IMR-90 (cell line): ENCODE results near the gene DTNA. TPM values are rescaled to one million over a fixed set of nuclear protein-coding genes. Genes with fewer than 3 reads are reported as not detected.

Experiments used
- ATAC-seq: fragments of 200-7000 bp; cut with Tn5 transposase; 2 replicates; pipeline ENCODE4 v1.9.1; 2020; ENCODE audit warnings: low read depth, mild to moderate bottlenecking, moderate library complexity
- BruUV-seq: library from RNA; stranded (reverse); fragments of 400-500 nt; replicated peaks from 2 replicates; lab custom pipeline; 2021; lab: Mats Ljungman, UMichigan
- CTCF ChIA-PET: fragments of 300-600 bp; formaldehyde crosslinking; extraction: SDS; loops from one replicate; lab custom pipeline; 2021; ENCODE audit warnings: antibody characterized with exemption; lab: Yijun Ruan, JAX
- POLR2A ChIA-PET: fragments of 300-600 bp; sonication (Branson Sonifier 250); formaldehyde crosslinking; loops from one replicate; lab custom pipeline; 2022; ENCODE audit warnings: antibody characterized with exemption; ENCODE audit not compliant: unreplicated experiment; lab: Charles Lee
- DNase-seq: peaks from one replicate; pipeline ENCODE4 v3.0.0; 2013
- H2AFZ ChIP-seq: replicated peaks from 2 replicates; pipeline ENCODE3; 2013; ENCODE audit warnings: low read length, mild to moderate bottlenecking; ENCODE audit not compliant: poor library complexity
- H2AK5ac ChIP-seq: 2 replicates; pipeline ENCODE4 v1.6.1; 2013; ENCODE audit warnings: low read depth, low read length, inconsistent platforms
- H2AK9ac ChIP-seq: replicated peaks from 2 replicates; pipeline ENCODE3; 2013; ENCODE audit warnings: mild to moderate bottlenecking, low read depth, low read length, moderate library complexity; ENCODE audit not compliant: poor library complexity
- H2BK120ac ChIP-seq: 2 replicates; pipeline ENCODE4 v1.6.1; 2013; ENCODE audit warnings: low read depth, low read length, inconsistent platforms
- H2BK15ac ChIP-seq: 3 replicates; pipeline ENCODE4 v1.6.1; 2013; ENCODE audit warnings: low read depth, low read length, inconsistent platforms
- H2BK20ac ChIP-seq: 2 replicates; pipeline ENCODE4 v1.6.1; 2013; ENCODE audit warnings: low read depth, mild to moderate bottlenecking, inconsistent platforms, low read length, moderate library complexity
- H2BK5ac ChIP-seq: 2 replicates; pipeline ENCODE4 v1.6.1; 2013; ENCODE audit warnings: mild to moderate bottlenecking, low read depth, low read length, inconsistent platforms; ENCODE audit not compliant: poor library complexity, severe bottlenecking
- H3K14ac ChIP-seq: replicated peaks from 2 replicates; pipeline ENCODE4 v1.6.1; 2013; ENCODE audit warnings: low read depth, low read length, inconsistent platforms
- H3K18ac ChIP-seq: 2 replicates; pipeline ENCODE4 v1.6.1; 2013; ENCODE audit warnings: low read depth, low read length, control low read depth
- H3K23ac ChIP-seq: 2 replicates; pipeline ENCODE4 v1.6.1; 2013; ENCODE audit warnings: low read depth, low read length, inconsistent platforms
- H3K27ac ChIP-seq: 2 replicates; pipeline ENCODE4 v1.5.1; 2013; ENCODE audit warnings: mild to moderate bottlenecking, control low read depth, low read length; ENCODE audit not compliant: insufficient read depth
- H3K27me3 ChIP-seq: 2 replicates; pipeline ENCODE4 v1.6.1; 2013; ENCODE audit warnings: low read length; ENCODE audit not compliant: control insufficient read depth, insufficient read depth
- H3K36me3 ChIP-seq: 2 replicates; pipeline ENCODE4 v1.6.1; 2013; ENCODE audit warnings: low read length, mixed read lengths; ENCODE audit not compliant: control insufficient read depth, insufficient read depth
- H3K4ac ChIP-seq: 2 replicates; pipeline ENCODE4 v1.6.1; 2013; ENCODE audit warnings: low read depth, low read length, inconsistent platforms
- H3K4me1 ChIP-seq: 2 replicates; pipeline ENCODE4 v1.6.1; 2013; ENCODE audit warnings: low read length, mixed read lengths; ENCODE audit not compliant: control insufficient read depth, insufficient read depth
- H3K4me2 ChIP-seq: 2 replicates; pipeline ENCODE4 v1.6.1; 2013; ENCODE audit warnings: low read depth, mild to moderate bottlenecking, control low read depth, low read length, moderate library complexity
- H3K4me3 ChIP-seq: 2 replicates; pipeline ENCODE4 v1.5.1; 2013; ENCODE audit warnings: low read depth, mild to moderate bottlenecking, control low read depth, low read length, moderate library complexity; ENCODE audit not compliant: insufficient read depth
- H3K56ac ChIP-seq: 2 replicates; pipeline ENCODE4 v1.6.1; 2013; ENCODE audit warnings: low read length, inconsistent platforms; ENCODE audit not compliant: insufficient read depth; ENCODE audit errors: extremely low read depth
- H3K79me1 ChIP-seq, 2 experiments: 2 replicates each; pipeline ENCODE4 v1.6.1; 2013; ENCODE audit warnings: low read length in 2 of 2, inconsistent platforms in 1 of 2, low read depth in 1 of 2
- H3K9ac ChIP-seq: 2 replicates; pipeline ENCODE4 v1.6.1; 2013; ENCODE audit warnings: low read depth, low read length, control low read depth
- H3K9me1 ChIP-seq: 2 replicates; pipeline ENCODE4 v1.6.1; 2013; ENCODE audit warnings: low read length, inconsistent platforms; ENCODE audit not compliant: insufficient read depth
- H3K9me3 ChIP-seq: 2 replicates; pipeline ENCODE4 v1.6.1; 2013; ENCODE audit warnings: low read length; ENCODE audit not compliant: control insufficient read depth, insufficient read depth
- H4K20me1 ChIP-seq: 2 replicates; pipeline ENCODE4 v1.6.1; 2013; ENCODE audit warnings: low read length, inconsistent platforms; ENCODE audit not compliant: insufficient read depth
- H4K5ac ChIP-seq: 2 replicates; pipeline ENCODE4 v1.6.1; 2013; ENCODE audit warnings: mild to moderate bottlenecking, low read depth, low read length, control low read depth
- H4K8ac ChIP-seq, 2 experiments: 2 replicates each; pipeline ENCODE4 v1.6.1; 2013; ENCODE audit warnings: low read depth in 2 of 2, low read length in 2 of 2, control low read depth in 1 of 2, inconsistent platforms in 1 of 2
- H4K91ac ChIP-seq: 2 replicates; pipeline ENCODE4 v1.6.1; 2013; ENCODE audit warnings: low read depth, low read length, inconsistent platforms; ENCODE audit not compliant: insufficient read depth
- BHLHE40 ChIP-seq: fragments of 150-350 bp; IDR thresholded peaks from 2 replicates; pipeline ENCODE4 v1.6.1; 2016; ENCODE audit warnings: mild to moderate bottlenecking, low read depth, low read length
- CEBPB ChIP-seq: IDR thresholded peaks from 2 replicates; pipeline ENCODE4 v1.6.1; 2012; ENCODE audit warnings: low read depth, low read length, improper control_type of control experiment
- CHD1 ChIP-seq: IDR thresholded peaks from 2 replicates; pipeline ENCODE4 v1.6.1; 2012; ENCODE audit warnings: low read depth, low read length, improper control_type of control experiment
- MAFK ChIP-seq: IDR thresholded peaks from 2 replicates; pipeline ENCODE4 v1.6.1; 2012; ENCODE audit warnings: low read depth, low read length, improper control_type of control experiment
- MAZ ChIP-seq: IDR thresholded peaks from 2 replicates; pipeline ENCODE4 v1.6.1; 2012; ENCODE audit warnings: low read depth, mild to moderate bottlenecking, low read length, improper control_type of control experiment, moderate library complexity, borderline replicate concordance
- MXI1 ChIP-seq: IDR thresholded peaks from 2 replicates; pipeline ENCODE4 v1.6.1; 2012; ENCODE audit warnings: low read depth, mild to moderate bottlenecking, low read length, moderate library complexity, borderline replicate concordance
- POLR2A ChIP-seq: IDR thresholded peaks from 2 replicates; pipeline ENCODE4 v1.6.1; 2012; ENCODE audit warnings: mild to moderate bottlenecking, low read depth, low read length
- RAD21 ChIP-seq: IDR thresholded peaks from 2 replicates; pipeline ENCODE4 v1.6.1; 2012; ENCODE audit warnings: low read length, improper control_type of control experiment
- RCOR1 ChIP-seq: IDR thresholded peaks from 2 replicates; pipeline ENCODE4 v1.6.1; 2012; ENCODE audit warnings: mild to moderate bottlenecking, low read length, improper control_type of control experiment; ENCODE audit not compliant: insufficient replicate concordance
- RFX5 ChIP-seq: IDR thresholded peaks from 2 replicates; pipeline ENCODE4 v1.8.0; 2012; ENCODE audit warnings: low read depth, mild to moderate bottlenecking, low read length, moderate library complexity
- SMC3 ChIP-seq: fragments of 150-350 bp; IDR thresholded peaks from 2 replicates; pipeline ENCODE4 v1.6.1; 2016; ENCODE audit warnings: low read depth, mild to moderate bottlenecking, antibody characterized with exemption, low read length, moderate library complexity
- WGBS, 2 experiments: methylation state at CpG; one replicate each; pipeline versions ENCODE4 v1.1.5 to v1.1.7; 2013; ENCODE audit warnings: missing lambda C conversion rate in 2 of 2; ENCODE audit not compliant: insufficient read length in 1 of 2; ENCODE audit errors: extremely low coverage in 2 of 2; 5-methylcytosine and 5-hydroxymethylcytosine counted together
- dilution Hi-C: fragments of 300-500 bp; cut with HindIII; formaldehyde crosslinking; loops from one replicate; pipeline ENCODE4 v1.14.3; 2018; ENCODE audit warnings: low sequenced_read_pairs; ENCODE audit not compliant: unreplicated experiment
- in situ Hi-C: fragments of 300-500 bp; cut with MboI; formaldehyde crosslinking; loops from 3 replicates; pipeline ENCODE4 v1.14.3; 2019; ENCODE audit warnings: low sequenced_read_pairs, inconsistent platforms, mixed read lengths
- intact Hi-C: fragments of 100-400 bp; cut with micrococcal nuclease; formaldehyde crosslinking; loops from 2 replicates; pipeline ENCODE4 v1.10.0; 2022
- polyA plus RNA-seq, 3 experiments: library from polyadenylated mRNA; depleted of rRNA; stranded (reverse); fragments of >200 nt; gene quantifications; 2 replicates each; pipeline ENCODE4 v1.2.3, GENCODE V29; 2012; ENCODE audit warnings: low replicate concordance in 1 of 3
- total RNA-seq: library from RNA; depleted of rRNA; stranded (reverse); fragments of >200 nt; gene quantifications from 2 replicates; pipeline ENCODE4 v1.2.3, GENCODE V29; 2012
- TF ChIP-seq, protein P1 (sequence below): fragments of 150-350 bp; IDR thresholded peaks from 2 replicates; pipeline ENCODE4 v1.6.1; 2017; ENCODE audit warnings: mild to moderate bottlenecking, antibody characterized with exemption, low read length, low read depth
- TF ChIP-seq, protein P2 (sequence below): fragments of 150-350 bp; IDR thresholded peaks from 2 replicates; pipeline ENCODE4 v1.6.1; 2016; ENCODE audit warnings: low read depth, mild to moderate bottlenecking, low read length, moderate library complexity, borderline replicate concordance
- TF ChIP-seq, protein P3 (sequence below): conservative IDR thresholded peaks from 2 replicates; pipeline ENCODE4 v1.5.1; 2012; ENCODE audit warnings: mild to moderate bottlenecking, low read depth, low read length, improper control_type of control experiment

DTNA gene
- total and polyA plus RNA-seq, 2 of the 4 experiments (the other 2 are of a cell fraction) = 9.5 to 10.8 TPM

DNA sequence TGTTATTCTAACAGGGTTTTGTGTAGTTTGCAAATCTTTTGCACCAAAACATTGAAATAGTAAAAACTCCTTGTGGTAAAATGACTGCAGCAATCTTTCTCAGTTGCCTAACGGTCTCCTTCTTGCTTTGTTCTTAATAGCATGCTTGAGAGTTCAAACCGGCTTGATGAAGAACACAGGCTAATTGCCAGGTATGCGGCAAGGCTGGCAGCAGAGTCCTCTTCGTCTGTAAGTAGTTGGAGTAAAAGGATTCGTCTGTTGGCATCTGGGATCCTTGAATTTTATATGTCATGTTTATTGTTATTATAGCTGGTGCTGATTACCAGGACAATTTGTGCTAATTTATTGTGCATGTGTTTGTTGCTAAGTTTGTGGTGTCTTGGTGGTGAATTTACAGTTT, 138.1 kb downstream of the DTNA start:
- CTCF ChIA-PET = interaction anchor here (1.9 kb wide), 1 partner anchor 18 kb away, joined by 9 read pairs; no protein-coding TSS in a partner anchor
- no peak overlapping the region for H4K5ac ChIP-seq
- no peak overlapping the region for H3K4ac ChIP-seq
- dilution Hi-C loops (no loop called here), in situ Hi-C loops (no loop called here), intact Hi-C loops (no loop called here)
- no peaks in the 10 kb centered on the region for H3K27me3 ChIP-seq
- H3K4me3 ChIP-seq = no peak overlapping the region
- WGBS, 2 experiments = no CpG with 5 or more reads among the region's 5 CpGs
- no peaks in the 10 kb centered on the region for H3K36me3 ChIP-seq
- H2BK20ac ChIP-seq = no peak overlapping the region
- H3K27ac ChIP-seq = no peak overlapping the region
- H3K4me2 ChIP-seq = no peak overlapping the region
- H3K23ac ChIP-seq = no peak overlapping the region
- H4K91ac ChIP-seq = no peak overlapping the region
- DNase-seq = no peak
- BruUV-seq = no TSS peak
- no peaks in the 10 kb centered on the region for H3K9me1 ChIP-seq
- TF ChIP-seq SMC3 (no peak), POLR2A (no peak), CEBPB (no peak), RFX5 (no peak), RAD21 (no peak), MAZ (no peak), MAFK (no peak), BHLHE40 (no peak), RCOR1 (no peak), CHD1 (no peak), MXI1 (no peak)
- TF ChIP-seq, protein P1, sequence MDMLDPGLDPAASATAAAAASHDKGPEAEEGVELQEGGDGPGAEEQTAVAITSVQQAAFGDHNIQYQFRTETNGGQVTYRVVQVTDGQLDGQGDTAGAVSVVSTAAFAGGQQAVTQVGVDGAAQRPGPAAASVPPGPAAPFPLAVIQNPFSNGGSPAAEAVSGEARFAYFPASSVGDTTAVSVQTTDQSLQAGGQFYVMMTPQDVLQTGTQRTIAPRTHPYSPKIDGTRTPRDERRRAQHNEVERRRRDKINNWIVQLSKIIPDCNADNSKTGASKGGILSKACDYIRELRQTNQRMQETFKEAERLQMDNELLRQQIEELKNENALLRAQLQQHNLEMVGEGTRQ = no peak
- TF ChIP-seq, protein P2, sequence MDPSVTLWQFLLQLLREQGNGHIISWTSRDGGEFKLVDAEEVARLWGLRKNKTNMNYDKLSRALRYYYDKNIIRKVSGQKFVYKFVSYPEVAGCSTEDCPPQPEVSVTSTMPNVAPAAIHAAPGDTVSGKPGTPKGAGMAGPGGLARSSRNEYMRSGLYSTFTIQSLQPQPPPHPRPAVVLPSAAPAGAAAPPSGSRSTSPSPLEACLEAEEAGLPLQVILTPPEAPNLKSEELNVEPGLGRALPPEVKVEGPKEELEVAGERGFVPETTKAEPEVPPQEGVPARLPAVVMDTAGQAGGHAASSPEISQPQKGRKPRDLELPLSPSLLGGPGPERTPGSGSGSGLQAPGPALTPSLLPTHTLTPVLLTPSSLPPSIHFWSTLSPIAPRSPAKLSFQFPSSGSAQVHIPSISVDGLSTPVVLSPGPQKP = no peak
- TF ChIP-seq, protein P3, sequence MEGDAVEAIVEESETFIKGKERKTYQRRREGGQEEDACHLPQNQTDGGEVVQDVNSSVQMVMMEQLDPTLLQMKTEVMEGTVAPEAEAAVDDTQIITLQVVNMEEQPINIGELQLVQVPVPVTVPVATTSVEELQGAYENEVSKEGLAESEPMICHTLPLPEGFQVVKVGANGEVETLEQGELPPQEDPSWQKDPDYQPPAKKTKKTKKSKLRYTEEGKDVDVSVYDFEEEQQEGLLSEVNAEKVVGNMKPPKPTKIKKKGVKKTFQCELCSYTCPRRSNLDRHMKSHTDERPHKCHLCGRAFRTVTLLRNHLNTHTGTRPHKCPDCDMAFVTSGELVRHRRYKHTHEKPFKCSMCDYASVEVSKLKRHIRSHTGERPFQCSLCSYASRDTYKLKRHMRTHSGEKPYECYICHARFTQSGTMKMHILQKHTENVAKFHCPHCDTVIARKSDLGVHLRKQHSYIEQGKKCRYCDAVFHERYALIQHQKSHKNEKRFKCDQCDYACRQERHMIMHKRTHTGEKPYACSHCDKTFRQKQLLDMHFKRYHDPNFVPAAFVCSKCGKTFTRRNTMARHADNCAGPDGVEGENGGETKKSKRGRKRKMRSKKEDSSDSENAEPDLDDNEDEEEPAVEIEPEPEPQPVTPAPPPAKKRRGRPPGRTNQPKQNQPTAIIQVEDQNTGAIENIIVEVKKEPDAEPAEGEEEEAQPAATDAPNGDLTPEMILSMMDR = no peak
- H2AFZ ChIP-seq = no peak overlapping the region
- H2BK5ac ChIP-seq = no peak overlapping the region
- H3K18ac ChIP-seq = no peak overlapping the region
- H4K20me1 ChIP-seq = no peaks in the 10 kb centered on the region
- POLR2A ChIA-PET = no interaction called here
- H2AK5ac ChIP-seq = no peak overlapping the region
- H2BK120ac ChIP-seq = no peak overlapping the region
- H3K79me1 ChIP-seq = no peaks in the 10 kb centered on the region
- no peaks in the 10 kb centered on the region for H3K4me1 ChIP-seq
- H4K8ac ChIP-seq = no peak overlapping the region
- H3K56ac ChIP-seq = no peak overlapping the region
- H3K9me3 ChIP-seq = no peaks in the 10 kb centered on the region
- no peak overlapping the region for H2BK15ac ChIP-seq
- no peak overlapping the region for H3K14ac ChIP-seq
- ATAC-seq = no peak
- no peak overlapping the region for H3K9ac ChIP-seq
- H2AK9ac ChIP-seq = no peak overlapping the region
